HG02981 (cell line): ENCODE measurements around the gene ALG13.
"Not testable (repeated sequence)": the region's sequence is repeated elsewhere in the genome, so short reads cannot be mapped to it uniquely, and the experiment has no call there.

Source experiments
- ATAC-seq: cut with Tn5 transposase; IDR thresholded peaks from one replicate; pipeline ENCODE4 v1.9.1; 2021; ENCODE audit warnings: mild to moderate bottlenecking, moderate library complexity; ENCODE audit not compliant: unreplicated experiment

Gene ALG13

DNA sequence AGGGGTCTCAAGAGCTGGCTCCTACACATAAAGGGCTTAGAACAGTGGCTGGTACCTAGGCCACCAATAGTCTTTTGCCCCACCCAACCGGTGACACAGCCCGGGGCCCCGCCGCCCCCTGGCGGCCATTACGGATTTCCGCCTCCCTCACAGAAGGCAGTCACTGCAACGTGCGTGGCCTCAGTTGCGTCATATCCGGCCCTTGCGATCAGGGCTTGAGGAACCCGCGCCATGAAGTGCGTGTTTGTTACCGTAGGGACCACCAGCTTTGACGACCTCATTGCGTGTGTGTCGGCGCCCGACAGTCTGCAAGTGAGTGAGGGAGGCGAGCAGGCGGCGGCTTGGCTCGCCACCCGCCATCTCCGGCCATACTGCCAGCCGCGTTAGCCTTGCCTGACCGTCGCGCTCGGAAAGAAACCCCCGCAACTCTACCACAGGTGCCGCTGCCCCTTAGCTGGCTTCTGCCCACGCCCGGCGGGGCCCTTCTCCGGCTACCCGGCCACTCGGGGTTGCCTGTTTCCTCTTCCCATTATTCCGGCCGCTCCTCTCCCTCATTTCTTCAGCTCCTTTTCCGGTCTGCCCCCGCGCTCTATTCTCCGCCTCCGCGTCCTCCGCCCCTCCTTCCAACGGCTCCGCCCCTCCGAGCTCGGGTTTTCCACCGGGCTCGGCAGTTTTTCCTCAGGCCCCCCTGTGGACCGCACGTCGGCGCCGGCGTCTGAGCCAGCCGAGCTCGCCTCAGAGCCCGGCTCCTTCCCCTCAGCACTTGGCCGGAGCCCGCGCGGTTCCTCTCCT, at the start of gene ALG13:
ALG13 (plus strand) TSS at position 183 of the 792 bp plus-strand sequence; CDS start at position 232, 49 bp downstream.
- peak; percentile 98 for ATAC-seq

DNA sequence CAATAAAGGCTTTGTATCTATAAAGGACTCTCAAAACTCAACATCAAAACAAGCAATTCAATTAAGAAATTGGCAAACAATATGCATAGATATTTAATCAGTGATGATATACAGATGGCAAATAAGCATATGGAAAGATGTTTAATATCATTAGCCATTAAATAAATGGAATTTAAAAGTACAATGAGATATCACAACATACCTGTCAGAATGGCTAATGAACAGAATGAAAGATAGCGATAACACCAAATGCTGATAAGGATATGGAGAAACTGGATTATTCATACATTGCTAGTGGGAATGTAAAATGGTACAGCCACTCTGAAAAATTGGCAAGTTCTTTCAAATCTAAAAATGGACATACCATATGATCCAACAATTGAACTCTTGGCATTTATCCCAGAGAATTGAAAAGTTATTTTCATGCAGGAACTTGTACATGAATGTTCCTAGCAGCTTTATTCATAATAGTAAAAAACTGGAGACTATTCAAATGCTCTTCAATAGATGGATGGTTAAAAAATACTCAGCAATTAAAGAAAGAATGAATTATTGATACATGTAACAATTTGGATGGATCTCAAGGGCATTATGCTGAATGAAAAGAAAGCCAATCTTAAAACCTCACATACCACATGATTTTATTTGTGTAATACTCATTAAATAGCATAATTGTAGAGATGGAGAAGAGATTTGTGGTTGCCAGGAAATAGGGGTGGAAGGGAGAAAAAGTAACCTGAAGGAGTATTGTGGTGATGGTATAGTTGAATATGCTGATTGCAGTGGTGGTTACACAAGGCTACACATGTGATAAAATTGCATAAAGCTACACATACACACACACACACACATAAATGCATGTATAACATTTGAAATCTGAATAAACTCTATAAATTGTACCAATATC, 45.9 kb upstream of the ALG13 start:
- ATAC-seq = no peak

DNA sequence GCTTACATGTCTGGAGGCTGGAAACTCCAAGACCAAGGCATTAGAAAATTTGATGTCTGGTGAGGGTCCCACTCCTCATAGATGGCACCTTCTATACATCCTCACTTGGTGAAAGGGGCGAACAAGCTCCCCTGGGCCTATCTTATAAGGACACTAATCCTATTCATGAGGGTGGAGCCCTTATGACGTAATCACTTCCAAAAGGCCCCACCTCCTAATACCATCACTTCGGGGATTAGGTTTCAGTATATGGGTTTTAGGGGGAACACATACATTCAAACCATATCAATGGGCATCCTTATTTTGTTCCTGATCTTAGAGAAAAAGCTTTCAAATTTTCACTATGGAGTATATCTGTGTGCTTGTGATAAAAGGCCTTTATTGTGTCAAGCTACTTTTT, 39.0 kb upstream of the ALG13 start:
- ATAC-seq = no peak

DNA sequence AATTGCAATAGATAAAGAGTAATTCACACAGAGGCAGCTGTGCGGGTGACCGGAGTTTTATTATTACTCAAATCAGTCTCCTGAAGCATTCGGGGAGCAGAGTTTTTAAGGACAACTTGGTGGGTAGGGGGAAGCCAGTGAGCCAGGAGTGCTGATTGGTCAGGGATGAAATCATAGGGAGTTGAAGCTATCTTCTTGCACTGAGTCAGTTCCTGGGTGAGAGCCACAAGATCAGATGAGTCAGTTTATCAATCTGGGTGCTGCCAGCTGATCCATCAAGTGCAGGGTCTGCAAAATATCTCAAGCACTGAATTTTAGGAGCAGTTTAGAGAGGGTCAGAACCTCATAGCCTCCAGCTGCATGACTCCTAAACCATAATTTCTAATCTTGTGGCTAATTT, 35.8 kb upstream of the ALG13 start:
- ATAC-seq = not testable (repeated sequence)

DNA sequence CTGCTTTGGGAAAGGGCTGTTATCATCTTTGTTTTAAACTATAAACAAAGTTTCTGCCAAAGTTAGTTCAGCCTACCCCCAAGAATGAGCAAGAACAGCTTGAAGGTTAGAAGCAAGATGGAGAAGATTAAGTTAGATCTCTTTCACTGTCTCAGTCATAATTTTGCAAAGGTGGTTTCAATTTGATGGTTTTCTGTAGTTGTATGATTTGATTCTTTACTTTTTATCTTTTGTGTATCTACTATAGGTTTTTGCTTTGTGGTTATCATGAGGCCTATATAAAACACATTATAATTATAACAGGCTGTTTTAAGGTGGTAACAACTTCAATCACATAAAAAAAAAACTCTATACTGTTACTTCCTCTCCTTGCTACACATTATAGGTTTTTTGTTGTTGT, 35.4 kb upstream of the ALG13 start:
- no peak for ATAC-seq

DNA sequence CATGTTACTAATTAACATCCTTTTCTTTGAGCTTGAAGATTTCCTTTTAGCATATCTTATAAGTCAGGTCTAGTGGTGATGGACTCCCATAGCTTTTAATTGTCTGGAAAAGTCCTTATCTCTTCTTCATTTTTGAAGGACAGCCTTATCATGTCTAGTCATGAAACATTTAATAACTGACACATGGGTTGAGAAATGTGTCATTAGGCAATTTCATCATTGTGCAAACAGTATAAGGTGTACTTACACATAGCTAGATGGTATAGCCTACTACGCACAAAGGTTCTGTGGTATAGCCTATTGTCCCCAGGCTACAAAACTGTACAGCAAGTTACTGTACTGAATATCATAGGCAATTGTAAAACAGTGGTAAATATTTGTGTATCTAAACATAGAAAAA, 34.5 kb upstream of the ALG13 start:
- no peak for ATAC-seq

DNA sequence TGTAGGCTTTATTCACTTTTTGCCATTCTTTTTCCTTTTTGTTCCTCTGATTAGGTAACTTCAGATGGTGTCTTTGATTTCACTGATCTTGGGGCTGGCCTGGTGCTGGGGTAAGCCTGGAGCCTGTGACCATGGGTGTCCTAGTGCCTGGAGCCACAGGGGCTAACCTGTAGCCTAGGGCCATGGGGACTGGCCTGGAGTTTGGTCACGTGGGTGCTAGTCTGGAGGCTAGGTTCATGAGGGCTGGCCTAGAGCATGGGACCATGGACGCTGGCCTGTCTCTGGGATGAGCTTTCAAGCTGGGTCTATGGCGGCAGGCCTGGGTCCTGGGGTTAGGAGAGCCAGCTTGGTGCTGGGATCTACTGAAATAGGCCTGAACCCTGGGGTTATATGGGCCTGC, 32.2 kb upstream of the ALG13 start:
- no peak for ATAC-seq

DNA sequence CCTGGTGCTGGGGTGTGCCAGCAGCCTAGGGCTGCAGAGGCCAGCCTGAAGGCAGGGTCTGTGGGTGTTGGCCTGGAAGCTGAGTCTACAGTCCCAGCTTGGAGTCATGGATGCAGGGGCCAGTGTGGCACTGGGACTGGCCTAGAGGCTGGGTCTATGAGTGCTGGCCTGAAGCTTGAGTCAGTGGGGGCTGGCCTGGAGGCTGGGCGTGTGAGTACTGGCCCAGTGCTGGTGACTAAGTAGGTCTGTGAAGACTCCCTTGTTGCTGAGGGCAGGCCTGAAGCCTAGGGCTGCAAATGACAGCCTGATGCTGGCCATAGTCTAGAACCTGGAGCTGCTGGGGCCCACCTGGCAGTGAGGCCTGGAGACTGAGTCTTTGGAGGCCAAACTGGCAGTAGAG, 31.3 kb upstream of the ALG13 start:
- no peak for ATAC-seq

DNA sequence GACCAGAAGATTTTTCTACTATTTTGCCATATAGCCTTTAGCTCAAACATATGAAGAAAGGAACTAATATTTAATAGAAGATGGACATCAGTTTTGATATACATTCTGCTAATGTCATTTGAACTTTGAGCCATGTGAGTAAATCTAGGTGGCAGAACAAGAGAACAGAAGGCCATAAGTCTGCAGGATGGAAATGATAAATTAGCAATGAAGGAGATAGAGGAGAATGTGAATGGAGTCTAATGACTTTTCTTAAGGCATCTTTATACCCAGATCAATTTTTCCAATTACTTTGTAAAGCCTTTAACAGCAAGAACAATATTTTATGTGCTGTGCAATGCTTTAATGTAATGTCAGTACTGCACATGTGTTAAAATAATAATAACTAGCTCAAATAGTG, 30.1 kb upstream of the ALG13 start:
- no peak for ATAC-seq

DNA sequence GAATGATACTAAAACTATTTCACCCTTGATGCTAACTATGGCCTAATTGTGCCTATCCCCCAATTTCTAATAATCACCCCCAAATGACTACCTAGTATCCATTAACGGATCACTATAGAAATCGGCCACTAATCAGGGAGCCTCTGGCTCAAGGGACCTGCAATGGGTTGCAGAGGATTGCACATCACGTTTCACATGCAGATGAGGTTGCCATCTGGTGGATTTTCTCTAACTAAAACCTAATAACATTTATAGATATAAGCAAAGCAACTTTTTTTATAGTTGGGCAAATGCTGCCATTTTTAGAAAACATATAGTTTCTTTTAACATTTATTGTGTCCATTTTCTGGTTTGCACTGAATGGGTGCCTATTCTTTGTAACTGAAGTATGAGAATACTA, 28.3 kb upstream of the ALG13 start:
- no peak for ATAC-seq

DNA sequence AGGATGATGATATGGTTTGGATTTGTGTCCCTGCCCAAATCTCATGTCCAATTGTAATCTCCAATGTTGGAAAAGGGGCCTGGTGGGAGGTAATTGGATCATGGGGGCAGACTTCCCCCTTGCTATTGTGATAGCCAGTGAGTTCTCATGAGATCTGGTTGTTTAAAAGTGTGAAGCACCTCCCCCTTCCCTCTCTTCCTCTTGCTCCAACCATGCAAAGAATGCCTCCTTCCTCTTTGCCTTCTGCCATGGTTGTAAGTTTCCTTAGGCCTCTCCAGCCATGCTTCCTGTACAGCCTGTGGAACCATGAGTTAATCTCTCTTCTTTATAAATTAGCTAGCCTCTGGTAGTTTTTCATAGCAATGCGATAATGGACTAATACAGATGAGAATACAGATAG, 19.7 kb upstream of the ALG13 start:
- no peak for ATAC-seq

DNA sequence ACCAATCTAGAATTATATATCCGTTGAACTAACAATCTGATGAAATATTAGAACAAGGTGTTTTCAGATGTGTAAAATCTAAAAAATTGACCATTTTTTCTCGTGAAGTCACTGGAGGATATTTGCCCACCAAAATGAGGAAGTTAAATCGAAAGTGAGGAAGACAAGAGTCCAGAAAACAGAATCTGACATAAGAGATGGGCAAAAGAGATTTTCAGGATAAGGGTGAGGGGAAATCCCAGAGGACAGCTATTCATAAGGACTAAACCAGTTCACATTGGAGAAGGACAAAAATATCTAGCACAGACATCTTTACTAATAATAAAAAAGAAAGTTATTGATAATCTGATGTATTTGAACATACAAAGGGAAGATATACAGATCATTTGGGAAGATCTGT, 18.7 kb upstream of the ALG13 start:
- ATAC-seq = no peak

DNA sequence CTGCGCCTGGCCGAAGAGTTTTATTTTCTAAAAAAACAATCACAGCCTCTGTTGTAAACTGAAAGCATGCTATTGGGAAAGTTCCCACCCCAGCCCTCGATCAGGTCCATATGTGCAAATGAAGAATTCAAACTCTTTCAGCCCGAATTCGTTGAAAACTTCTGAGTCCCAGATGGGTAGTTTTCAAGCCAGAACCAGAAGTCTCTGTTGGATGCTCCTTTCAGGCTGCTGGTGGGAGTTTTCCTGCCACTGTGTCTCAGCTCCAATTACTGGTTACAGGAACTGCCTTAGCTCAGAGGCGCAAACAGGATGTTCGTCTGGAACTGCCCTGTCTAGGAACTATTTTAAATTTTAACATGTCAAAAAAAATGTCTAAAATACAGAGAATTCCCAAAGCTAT, 9.3 kb upstream of the ALG13 start:
- no peak for ATAC-seq

DNA sequence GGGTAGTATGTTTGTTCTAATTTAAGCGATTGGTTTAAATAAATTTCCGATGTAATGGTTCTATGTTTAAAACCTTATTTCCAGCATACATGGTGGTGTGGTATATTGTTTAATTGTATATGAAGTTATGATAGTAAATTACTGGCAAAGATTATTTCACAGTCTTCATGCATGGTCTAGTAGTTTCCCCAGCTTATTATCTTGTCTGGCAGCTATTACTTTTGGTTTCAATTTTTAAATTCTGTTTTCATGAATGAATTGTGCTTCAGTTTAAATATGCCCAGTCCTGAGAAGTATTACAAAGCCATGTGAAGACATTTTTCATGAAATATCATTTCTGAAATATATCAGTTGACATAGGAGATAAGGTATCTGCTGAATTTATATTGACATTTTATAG, 6.3 kb downstream of the ALG13 start:
- peak; percentile 54 for ATAC-seq

DNA sequence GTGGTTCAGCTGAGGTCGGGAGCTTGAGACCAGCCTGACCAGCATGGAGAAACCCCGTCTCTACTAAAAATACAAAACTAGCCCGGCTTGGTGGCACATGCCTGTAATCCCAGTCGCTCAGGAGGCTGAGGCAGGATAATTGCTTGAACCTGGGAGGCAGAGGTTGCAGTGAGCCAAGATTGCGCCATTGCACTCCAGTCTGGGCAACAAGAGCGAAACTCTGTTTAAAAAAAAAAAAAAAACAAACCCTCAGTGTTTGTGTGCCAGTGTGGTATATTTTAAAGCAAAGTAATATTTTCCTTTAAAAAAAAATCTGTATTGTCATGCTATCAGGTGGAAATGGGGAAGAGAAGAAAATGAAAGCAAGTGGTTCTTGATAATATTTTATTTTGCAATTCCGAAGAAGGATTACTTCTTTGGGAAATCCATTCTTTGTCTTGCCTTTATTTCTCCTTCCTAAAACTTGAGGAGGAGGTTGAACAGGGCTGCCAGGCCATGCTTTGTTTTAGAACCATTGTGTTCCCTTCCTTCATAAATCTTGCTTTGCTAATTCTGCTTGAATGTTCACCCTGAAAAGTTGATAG, 14.4 kb downstream of the ALG13 start:
- no peak for ATAC-seq

DNA sequence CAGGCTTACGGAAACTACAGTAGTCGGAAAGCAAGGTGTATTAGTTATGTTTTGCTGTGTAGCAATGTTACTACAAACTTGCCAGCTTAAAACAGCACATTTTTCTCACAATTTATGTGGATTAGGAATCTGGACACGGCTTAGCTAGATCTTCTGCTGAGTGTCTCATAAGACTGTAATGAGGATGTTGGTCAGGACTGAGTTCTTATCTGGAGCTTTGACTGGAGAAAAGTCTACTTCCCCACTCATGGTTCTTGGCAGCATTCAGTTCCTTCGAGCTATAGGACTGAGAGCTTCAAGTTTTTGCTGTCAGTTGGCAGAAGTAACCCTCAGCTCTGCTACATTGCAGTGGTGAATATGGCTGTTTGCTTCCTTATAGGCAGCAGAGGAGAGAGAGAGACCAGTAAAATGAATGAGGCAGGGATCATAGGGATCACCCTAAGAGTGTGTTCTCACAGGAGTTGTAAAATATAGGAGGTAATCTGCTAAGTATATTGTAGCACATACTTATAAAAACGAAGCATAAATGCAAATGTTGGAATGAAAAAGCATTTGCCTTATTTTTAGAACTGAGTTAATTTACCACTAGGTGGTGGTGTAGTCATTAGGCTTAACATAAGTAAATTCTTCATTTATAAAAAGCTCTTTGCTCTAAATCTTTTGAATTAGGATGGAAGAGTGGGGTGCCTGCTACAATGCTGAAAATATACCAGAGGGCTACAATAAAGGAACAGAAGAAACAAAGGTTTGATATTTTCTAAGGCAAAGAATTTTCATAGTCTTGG, 38.6 kb downstream of the ALG13 start:
- ATAC-seq = no peak

DNA sequence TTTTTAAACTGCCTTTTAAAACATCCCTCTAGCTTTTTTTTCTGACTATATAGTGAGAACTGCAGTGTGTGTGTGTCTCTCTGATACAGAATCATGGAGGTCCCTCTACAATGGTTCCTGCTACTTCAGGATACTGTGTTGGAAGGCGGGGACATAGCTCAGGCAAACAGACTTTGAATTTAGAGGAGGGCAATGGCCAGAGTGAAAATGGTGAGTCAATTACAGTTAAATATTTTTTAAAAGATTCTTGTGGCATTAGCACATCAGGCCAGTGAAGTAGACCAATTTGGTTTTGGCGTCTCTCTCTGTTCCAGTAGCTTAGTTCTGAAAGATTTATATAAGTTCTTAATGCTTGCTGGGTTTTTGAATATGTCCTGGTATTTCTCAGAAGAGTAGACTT, 47.1 kb downstream of the ALG13 start:
- ATAC-seq = no peak

DNA sequence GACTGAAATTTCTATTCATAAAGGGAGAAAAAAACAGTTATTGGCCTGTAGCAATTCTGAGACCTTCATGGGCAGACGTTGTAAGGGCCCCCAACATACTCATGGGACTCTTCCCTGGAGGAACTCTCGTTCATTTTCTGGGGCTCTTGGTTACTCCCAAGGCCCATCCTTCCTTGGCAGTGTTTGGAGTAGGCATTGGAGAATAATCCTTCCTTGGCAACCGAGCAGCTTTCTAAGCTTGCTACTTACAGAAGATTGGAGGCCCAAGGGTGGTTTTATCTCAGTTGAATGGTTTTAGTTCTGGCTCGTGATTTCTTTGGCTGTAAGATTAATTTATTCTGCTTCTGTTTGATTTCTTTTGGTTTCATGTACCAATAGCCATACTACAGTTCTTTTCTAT, 50.4 kb downstream of the ALG13 start:
- ATAC-seq = no peak

DNA sequence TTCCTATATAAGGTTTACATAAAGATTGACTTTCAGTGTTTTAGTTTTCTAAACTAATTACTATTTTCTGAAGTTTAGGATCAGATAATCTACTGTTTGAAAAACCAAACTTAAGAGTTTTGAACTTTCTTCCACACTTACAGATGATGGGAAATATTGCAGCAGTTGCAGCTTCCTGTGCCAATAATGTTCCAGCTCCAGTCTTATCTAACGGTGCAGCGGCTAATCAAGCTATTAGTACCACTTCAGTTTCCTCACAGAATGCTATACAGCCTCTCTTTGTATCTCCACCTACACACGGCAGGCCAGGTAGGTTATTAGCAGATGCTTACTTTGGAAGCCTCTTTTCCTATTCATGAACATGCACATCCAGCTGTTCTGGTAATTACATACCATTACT, 55.6 kb downstream of the ALG13 start:
- ATAC-seq = no peak

DNA sequence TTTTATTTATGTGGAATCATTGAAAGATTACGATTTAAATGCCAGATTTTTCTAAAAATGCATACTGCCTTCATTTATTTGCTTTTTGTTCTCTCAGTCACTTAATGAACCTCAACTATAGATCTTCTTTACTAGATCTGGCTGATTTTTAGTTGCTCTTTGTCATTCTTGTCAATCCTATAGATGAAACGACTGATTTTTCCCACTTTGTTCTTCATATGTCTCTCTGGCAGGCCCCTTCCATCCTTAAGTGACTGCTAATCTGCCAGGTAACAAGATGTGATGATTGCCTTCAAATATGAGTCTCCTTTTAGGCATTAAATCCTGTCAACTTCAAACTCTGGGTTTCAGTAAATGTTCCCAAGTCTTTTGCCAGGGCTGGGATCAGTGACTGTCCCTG, 61.0 kb downstream of the ALG13 start:
- no peak for ATAC-seq

DNA sequence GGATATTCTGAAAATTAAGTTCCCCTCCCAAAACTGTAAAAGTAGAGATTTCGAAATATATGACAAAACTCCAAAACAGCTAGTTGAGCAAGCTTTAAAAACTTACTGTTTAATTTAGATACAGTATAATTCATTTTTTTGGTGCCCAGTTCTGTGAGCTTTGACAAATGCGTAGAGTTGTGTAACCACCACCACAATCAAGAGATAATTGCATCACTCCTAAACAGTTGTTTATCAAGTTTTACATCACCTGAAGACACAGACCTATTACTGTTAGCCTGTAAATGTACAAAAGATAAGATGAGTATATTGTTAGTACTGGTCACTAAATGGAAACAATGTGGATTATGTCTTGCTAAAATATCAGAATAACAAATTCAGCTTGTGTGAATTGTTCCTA, 62.3 kb downstream of the ALG13 start:
- ATAC-seq = no peak
